HG03571 (cell line): Measurements from ENCODE around the gene RASAL1.

Experiments
- ATAC-seq: cut with Tn5 transposase; IDR thresholded peaks from one replicate; pipeline ENCODE4 v1.9.1; 2021; ENCODE audit not compliant: unreplicated experiment

The RASAL1 gene

DNA sequence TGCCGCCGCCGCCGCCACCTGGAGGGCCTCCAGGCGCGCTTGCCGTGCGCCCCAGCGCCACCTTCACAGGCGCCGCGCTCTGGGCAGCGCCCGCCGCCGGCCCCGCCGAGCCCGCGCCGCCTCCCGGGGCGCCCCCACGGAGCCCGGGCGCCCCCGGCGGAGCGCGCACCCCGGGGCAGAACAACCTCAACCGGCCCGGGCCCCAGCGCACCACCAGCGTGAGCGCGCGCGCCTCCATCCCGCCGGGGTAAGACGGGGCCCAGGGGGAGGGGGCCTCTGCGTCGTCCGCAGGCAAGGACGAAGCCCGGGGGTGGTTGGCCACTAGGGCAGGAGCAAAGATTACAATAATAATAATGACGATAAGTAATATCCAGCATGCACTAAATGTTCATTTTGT is 57.7 kb downstream of the RASAL1 start:
- no peak for ATAC-seq

GRCh38 chr12:113077057-113077858 is 58.3 kb downstream of the RASAL1 start:
- ATAC-seq, result no peak

GRCh38 chr12:113075137-113075683 is 60.4 kb downstream of the RASAL1 start:
- peak; percentile 95 for ATAC-seq

DNA sequence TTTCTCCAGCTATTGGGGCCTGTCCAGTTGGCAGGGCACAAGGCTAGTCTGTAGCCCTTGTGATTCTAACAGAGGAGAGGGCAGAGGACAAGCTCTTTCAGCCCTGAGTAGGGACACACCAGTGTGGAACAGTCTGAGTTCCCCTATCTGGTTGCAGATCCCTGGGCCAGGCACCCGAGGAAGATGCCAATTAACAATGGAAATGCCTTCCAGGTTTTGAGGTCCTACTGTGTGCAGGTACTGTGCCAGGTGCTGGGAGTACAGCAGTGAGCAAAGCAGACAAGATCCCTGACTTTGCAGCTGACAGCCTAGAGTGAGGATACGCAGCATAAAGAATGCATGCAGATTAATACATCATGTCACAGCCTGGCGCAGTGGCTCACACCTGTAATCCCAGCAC is 62.0 kb downstream of the RASAL1 start:
- ATAC-seq, result no peak

DNA sequence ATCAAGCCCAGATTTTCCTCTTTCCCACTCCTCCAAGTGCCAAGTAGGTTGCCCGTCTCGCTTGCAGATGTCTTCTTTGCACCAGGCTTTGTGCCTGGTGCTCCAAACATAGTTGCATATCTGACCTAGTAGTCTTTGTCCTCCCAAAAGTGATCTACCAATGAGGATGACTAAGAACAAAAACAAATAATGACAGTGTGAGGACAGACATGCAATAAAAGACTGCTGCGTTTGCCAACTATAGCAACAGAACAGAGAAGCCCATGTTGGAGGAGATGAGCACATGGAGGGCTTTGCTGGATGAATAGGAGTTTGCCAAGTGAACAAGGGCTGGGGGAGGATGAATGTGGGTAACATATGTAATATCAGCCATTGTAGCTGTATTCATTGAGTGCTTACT is 63.4 kb downstream of the RASAL1 start:
- no peak for ATAC-seq

DNA sequence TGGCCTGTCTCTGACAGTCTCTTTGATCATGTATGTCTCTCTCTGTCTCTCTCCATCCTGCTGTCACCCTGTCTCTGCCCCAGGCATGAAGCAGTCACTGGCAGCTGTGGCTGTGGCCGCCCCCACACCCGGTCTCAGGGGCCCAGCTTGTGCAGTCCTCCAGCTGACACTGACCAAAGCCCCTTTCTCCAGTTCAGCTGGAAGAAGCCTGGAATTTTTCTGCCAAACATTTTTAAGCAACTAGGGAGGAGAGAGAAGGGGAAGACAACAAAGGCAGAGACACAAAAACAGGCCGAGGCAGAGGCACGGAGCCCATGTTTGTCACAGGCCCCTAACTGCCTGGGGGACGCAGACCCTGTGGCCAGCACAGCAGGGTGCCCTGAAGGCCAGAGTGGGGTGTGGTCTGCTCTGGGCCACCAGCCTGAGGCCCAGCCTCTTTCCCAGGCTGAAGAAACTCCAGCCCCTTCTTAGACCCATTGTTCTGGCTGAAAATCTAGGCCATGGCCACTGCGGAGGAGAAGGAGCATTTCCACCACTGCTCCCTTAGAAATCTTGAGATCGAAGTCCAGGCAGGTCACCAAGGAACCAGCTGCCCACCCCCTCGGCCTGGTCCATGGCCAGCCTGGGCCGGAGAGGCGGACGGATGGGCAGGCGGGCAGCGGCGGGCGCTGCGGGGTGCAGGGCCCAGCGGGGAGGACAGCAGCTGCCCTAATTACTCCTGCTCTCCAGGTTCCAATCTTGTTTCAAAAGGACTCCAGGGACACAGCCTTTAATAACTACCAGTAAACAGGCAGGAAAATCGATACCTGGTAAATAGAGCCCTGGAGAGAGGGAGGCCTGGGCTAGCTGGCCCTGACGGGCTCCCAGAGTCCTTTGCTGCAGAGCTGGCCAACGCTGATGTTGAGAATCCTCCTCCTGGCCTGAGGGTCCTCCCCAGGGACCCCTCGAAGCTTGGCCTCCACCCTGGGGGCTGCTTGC is 64.1 kb downstream of the RASAL1 start:
- ATAC-seq, result no peak

- no peak for ATAC-seq
These were observed 65.2 kb downstream of the RASAL1 start for GRCh38 chr12:113070117-113070906.

- no peak for ATAC-seq
These were observed 65.8 kb downstream of the RASAL1 start for GRCh38 chr12:113069751-113070116.

DNA sequence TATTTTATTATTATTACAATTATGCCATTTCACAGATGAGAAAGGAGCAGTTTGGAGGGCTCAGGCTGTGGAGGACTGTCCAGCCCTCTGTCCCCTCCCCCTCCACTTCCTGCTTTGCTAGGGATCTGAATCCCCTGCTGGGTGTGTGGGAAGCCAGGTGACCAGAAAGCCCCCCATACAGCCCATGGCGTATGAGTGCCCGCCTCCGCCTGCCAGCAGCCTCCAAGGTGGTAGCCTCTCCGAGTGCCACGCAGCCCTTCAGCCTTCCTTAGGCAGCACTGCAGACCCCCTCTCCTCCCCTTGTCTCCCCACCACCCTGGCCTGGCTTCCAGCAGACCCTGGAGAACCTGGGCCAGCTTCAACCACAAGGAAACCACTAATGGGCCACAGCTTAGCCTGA is 66.4 kb downstream of the RASAL1 start:
- ATAC-seq, result no peak

DNA sequence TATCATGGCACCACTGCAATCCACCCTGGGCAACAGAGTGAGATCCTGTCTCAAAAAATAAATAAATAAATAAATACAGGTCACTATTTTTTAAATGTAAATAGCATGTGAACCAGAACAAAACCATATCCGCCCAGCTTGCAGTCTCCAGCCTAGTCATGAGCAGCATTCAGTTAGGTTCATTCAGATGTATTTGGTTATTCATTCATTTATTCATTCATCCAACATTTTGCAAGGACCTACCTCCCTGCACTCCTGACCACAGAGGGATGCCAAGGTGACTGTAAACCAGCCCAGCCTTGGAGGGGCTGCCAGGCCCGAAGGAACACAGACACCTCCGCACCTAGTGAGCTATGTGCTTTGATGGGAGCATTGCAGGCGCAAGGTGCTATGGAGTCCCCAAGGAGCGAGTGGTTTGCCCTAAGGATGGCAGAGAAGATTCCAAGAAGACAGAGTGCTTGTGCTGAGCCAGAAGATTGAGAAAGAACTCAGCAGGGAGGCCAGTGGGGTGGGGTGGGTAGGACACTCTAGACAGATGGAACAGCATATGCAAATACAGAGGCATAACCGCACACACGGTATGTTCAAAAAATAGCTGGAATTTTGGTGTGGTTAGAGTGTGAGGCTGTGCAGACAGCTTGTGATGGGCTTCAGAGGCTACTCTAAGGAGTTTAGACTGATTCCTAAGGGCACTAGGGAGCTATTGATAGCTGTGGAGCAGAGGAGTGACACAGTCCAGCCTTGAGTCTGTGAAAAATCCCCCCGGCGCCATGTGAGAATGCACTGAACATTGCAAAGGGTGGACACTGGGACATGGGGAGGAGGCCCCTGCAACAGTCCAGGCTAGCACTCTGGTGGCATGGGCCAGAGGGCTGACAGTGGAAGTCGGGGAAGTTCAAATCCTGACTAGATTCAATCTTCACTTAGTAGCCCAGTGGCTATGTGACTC is 67.3 kb downstream of the RASAL1 start:
- no peak for ATAC-seq

DNA sequence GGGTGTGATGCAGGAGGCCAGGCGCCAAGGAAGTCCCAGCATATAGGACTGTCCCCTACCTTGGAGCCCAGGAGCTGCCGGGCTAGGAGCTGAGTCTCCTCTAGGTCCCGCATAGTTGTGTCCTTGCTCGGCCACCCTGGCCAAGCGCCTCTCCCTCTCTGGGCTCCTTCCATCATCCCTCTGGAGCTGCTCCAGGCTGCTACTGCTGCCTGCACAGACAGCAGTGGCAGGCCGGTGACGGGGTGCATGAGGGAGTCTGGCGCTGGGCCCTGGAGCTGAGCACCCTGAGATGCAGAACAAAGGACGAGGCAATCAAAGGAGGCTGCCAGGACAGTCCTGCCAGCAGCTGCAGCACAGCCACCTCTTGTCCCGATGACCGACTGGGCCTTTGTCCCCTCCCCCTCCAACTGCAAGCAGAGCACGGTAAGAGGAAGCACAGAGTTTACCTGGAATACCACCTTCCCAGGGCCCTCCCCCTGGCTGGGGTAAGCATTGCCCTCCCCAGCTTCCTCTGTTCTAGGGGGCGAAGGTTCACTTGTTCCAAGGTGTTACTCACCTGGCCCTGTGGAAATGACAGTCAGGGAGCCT is 68.7 kb downstream of the RASAL1 start:
- no peak for ATAC-seq

- ATAC-seq, result no peak
These were observed 70.2 kb downstream of the RASAL1 start for GRCh38 chr12:113065126-113066007.

DNA sequence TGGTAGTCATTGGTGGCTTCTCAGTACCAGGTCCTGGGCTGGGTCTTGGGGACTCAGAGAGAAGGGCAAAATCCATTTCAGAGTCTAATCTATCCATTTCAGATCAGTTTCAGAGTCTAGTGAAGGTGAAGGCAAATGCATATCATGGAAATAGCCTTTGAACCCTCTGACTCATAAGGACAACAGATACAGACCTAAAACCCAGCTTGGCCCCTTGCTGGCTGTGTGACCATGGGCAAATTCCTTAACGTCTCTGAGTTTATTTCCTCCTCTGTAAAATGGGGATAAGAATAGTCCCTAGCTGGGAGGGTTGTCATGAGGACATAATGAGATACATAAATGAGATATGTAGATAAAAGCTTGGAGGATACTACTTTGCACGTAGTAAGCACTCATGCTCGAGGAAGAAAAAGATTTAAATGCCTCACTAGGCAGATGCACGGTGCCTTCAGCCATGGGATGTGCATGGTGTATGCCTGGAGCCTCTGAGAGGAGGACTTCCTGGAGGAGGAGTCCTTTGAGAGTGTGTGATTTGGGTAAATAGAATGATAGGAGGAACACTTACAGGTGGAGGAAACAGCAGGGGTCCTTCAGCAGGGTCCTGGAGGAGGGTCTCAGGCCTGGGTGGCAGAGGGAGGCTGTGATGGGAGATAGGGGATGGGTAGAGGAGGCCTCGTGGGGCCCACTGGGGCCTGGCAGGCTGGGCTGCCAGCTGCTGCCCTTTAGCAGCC is 71.0 kb downstream of the RASAL1 start:
- ATAC-seq, result no peak

DNA sequence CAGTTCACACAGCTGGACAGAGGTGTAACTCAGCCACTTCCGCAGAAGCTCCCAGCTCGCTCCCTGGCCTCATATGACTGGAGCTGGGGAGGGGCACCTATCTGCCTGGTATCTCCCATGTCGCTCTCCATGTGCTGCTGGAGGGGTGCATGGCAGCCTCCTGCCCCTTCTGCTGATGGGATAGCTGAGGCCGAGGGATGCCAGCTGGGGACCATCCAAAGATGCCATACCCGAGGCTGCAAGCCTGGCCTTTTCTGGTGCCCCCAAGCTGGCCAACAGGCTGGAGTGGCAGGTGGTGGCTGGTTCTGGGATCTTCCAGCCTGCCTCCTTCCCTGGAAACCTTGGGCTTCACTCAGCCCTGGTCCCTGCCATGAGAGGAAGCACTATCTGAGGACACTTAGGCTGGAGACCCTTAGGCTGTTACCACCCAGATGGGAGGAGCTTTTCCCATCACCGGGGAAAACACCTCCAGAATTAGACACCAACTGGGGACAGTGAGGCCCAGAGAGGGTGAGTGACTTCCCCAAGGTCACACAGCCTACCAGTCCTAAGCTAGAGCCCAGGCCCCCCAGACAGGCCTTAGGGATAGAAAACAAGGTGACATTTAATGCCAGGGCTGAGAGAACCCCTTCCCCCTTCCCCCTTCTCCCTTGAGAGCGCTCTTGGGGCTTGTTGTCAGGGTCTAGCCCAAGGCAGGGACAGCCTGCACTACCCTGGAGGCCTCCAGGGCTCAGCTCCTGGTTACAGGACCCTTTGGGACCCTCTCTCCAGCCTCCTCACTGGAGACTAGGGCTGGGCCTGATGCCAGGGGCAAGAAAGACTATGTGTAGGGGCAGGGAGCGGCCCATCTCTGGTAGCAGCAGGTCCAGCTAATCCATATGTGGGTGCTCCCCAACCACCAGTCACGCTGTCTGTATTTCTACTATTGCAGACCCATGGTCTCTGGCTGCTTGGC is 71.9 kb downstream of the RASAL1 start:
- ATAC-seq, result no peak

DNA sequence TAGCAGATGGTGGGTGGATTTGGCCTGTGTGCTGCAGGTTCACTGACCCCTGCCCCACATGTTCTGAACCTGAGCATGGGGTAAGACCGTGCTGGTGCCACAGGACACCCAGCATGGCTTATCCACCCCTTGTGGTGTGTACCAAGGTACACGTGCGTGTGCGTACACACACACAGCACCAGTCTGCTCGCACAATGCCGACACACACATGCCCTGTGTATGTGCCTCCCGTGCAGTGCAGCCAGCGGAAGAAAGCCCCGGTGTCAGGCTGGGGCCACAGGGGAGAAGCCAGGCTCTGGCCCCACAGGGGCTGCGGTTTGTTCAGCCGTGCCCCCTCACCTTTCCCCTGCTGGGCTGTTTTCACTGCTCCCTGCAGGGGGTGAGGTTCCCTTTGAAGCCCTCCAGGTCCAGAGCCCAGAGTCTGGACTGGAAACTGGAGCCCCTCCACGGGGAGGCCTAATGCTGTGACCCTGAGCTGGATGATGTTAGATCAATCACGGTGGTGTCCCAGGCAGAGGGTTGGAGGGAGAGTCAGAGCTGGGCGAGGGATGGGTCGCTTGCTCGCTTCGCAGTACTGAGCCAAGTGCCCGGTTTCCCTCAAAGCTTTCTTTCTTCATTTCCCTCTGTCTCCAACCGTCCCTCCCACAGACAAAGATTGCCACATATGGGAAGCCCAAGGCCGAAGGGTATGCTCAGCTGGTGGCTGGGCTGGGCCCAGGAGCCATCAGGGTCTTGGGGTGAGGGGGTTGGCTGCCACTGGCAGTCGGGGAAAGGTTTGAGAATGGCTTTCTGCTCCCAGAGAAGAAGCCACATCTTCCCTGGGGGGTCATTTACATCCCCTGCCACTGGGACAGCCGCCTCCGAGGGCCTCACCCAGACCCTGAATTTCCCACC is 72.8 kb downstream of the RASAL1 start:
- ATAC-seq, result no peak
